Stimulated activated CD8-positive, alpha-beta memory T cell treated with anti-CD3 and anti-CD28 coated beads, Interleukin-12 subunit alpha, Interleukin-12 subunit beta, amount 100 ng/mL, for 4 hours (primary cell): ENCODE results near the gene EFHB.
"Not testable (repeated sequence)": the region's sequence is repeated elsewhere in the genome, so short reads cannot be mapped to it uniquely, and the experiment has no call there.

Source experiments
- DNase-seq: peaks from one replicate; pipeline ENCODE4 v3.0.0-alpha.2; 2020; ENCODE audit warnings: low read depth

EFHB gene, protein sequence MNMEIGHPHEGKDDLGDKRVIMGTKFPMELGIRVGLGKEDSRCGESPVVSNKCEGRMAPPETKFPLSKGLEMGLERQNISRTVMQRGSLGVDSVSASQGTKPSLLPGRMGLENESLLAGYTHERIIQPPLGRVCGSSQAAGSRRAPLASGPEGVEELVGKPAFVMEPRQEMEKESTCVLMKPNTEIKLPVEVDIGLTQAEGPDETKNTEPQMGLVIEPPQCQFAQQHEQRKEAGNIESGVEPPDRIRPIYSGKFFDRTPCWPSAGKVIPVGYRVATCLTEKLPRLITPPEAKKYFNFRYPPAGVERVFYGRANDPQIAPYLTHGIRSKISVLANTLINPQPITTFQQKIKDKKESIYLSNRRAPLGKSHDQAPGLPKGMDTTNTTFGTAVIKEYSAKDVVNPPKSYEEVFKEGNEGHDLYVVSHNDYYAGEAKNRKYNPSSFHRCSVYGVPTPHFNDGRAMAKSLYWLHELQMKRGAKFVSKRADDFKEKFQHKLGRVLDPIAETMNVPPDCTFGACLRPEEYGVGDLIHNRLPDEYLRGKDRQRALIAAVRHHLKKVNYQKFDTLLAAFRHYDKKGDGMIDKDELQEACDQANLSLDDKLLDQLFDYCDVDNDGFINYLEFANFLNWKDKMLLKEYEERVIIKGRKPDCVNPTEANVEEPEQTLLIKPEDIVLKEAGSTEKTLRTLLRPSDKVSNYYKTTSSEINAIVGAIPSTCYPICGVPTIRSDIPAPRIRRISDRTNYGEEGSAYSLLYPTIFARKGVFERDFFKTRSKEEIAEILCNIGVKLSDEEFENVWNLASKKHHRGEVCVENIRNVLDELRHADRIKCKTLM

DNA sequence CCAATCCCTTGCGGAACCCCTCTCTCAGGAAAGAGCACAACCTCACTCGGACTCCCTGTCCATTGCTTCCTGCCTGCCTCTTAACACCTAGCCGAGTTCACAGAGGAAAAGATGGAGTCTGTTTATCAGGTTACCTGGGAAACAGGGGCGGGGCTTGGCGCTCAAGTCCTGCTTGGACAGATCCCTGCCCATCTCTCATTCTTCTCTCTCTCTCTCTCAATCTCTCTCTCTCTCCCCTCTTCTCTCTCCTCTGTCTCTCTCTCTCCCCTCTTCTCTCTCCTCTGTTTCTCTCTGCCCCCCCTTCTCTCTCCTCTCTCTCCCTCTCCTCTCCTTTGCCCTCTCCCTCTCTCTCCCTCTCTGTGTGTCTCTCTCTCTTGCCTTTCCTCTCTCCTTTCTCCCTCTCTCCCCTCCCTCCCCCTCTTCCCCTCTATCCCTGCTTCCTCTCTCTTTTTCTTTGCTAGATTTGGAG lies at the start of gene EFHB:
TSS of gene EFHB (minus strand) at position 120 of the 469 bp plus-strand sequence. CDS start 199 bp downstream, outside the sequence.
- DNase-seq: no peak

DNA sequence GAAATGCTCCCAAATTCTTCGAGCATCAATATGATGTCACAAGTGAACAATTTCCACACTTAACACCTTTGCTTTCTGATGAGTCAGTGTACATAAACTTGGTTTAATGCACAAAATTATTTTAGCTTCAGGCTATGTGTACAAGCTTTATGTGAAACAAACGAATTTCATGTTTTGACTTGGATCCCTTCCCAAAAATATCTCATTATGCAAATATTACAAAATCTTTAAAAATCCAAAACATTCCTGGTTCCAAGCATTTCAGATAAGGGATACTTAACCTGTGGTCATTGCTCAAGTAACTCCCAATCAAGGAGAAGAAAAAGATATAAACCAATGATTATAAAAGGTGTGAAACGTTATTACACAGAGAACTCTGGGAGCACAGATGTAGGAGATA lies 38.0 kb upstream of the EFHB start:
- no peak for DNase-seq

DNA sequence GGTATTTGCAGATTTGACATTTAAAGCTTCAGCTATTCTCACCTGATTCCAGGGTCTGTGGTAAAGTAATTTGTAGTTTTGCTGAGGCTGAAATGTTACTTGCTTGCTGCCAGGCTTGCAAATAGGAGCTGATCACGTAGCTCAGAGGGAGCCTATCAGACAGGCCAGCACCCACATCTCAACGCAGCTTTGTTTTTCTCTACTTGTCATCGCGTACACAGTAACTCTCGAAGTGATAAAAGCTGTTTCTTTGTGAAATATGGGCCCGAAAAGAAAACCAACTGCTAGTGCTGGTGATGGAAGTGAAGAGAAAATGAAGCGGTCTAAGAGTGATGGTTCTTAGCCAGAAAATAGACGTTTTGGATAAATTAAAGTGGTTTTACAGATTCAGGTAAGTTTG lies 36.3 kb upstream of the EFHB start:
- no peak for DNase-seq

DNA sequence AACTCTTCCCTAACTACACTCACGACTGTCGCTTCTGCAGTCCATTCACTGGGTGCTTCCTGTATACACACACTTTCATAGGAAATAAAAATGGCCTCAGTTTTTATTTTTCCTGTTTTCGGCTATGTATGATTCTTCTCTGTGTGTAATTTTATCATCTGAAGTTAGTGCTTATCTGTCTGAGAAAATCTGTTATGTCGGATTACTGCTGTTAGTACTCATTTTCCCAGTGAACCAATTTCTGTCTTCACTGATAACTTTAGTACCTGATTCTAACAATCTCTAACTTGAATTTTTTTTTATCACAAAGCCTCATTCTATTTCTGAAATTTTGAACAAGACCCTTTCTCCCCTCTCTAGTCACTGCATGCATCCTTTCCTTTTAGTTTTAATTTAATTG lies 33.8 kb upstream of the EFHB start:
- no peak for DNase-seq

DNA sequence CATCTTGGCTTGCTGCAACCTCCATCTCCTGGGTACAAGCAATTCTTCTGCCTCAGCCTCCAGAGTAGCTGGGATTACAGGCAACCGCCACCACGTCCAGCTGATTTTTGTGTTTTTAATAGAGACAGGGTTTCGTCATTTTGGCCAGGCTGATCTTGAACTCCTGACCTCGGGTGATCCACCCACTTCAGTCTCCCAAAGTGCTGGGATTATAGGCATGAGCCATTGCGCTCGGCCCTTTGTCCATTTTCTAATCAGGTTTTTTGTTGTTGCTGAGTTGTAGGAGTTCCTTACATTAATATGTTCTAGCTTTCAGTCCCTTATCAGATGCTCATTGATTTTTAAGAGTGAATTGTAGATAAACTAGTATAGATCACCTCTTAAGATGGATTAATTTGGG lies 33.2 kb upstream of the EFHB start:
- no peak for DNase-seq

DNA sequence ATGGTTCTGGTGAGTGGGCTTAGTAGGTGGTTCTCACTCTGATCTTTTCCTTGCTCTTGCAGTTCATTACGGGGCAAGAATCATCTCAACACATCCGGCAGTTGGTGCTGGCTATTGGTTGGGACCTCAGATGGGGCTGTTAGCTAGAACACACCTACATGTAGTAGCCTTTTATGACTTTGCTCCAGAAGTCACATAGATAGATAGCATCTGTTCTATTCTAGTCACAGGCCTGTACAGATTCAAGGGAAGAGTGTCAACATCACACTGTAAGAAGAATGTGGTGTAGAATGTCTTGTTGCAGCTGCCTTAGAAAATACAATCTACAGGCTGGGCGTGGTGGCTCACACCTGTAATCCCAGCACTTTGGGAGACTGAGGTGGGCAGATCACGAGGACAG lies 27.9 kb upstream of the EFHB start:
- no peak for DNase-seq

DNA sequence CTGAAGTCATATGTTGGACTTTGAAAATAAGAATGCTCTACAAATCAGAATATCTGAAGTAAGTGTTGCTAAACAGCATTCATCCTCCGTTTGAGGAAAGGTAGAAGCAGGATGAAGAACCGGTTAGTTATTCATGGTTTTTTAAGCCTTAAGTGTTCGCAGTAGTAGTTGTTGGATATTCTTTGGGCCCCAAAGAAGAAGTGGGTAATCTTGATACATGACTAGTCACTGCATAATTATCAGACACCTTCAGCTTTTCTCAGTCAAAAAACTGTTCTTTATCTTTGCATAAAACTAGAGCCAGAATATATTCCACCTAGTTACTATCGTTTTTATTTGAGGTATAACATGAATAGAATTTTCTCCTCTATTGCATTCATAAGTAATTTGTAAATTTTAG lies 26.7 kb upstream of the EFHB start:
- no peak for DNase-seq

DNA sequence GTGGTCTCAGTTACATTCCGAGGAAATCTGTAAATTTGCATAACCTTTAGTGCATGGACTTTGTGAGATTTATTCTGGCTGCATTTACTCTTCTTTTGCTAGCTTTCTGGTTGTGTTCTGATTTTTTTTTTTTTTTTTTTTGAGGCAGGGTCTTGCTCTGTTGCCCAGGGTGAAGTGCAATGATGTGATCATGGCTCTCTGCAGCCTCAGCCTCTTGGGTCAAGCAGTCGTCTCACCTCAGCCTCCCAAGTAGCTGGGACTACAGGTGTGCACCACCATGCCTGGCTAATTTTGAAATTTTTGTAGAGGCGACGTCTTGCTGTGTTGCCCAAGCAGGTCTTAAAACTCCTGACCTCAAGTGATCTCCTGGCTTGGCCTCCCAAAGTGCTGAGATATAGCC lies 25.5 kb upstream of the EFHB start:
- DNase-seq: no peak

DNA sequence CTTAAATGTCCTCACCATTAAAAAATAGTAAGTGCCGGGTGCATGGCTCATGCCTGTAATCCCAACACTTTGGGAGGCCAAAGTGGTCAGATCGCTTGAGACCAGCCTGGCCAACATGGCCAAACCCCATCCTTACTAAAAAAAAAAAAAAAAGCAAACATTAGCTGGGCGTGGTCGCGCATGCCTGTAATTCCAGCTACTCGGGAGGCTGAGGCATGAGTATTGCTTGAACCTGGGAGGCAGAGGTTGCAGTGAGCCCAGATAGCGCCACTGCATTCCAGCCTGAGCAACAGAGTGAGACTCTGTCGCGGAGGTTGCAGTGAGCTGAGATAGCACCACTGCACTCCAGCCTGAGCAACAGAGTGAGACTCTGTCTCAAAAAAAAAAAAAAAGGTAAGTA lies 23.3 kb upstream of the EFHB start:
- DNase-seq: not testable (repeated sequence)

DNA sequence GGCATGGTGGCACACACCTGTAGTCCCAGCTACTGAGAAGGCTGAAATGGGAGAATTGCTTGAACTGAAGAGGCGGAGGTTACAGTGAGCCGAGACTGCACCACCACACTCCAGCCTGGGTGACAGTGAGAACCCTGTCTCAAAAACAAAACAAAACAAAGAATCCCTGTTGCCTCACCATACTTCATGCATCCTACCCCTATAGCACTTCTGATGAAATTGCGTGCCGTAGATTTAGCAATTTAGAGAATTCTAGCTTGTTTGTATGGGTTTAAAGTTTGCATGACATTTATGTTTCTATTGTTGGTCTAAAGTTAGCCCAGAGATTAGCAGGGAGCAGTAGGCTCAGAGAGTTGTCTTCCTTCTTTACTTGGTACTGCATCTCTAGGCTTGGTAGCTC lies 20.7 kb upstream of the EFHB start:
- no peak for DNase-seq

DNA sequence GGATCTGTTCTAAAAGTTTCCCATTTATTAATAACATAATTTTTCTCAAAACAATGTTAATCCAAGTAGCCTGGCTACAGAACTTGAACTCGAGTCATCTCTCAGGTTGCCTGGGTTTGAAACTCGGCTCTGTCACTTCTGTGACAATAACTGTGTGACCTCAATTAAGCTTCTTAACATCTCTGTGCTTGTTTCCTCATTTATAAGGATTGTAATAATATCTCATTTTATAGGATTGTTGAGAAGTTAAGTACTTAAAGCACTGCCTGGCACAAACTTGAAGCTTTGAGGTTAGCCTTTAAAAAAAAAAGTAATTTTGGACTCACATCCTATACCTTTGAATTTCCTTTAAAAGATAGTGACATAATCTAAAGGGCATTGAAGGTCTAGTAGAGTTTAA lies 16.3 kb upstream of the EFHB start:
- no peak for DNase-seq

DNA sequence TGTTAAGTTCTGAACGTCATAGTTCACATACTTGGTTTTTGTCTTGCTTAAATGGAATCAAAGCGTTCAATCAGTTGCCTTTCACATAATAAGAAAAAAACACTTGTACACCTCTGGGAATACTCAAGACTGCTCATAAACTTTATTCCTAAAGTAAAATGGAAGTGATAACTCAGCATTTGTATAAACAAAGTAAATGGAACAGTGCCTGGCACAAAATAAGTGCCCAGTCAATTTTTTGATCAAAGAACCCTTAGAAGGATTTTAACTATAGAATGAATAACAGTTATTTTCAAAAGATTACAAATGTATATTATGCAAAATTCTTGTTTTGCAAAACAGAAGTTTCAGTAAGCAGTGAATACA lies 14.2 kb upstream of the EFHB start:
- no peak for DNase-seq

DNA sequence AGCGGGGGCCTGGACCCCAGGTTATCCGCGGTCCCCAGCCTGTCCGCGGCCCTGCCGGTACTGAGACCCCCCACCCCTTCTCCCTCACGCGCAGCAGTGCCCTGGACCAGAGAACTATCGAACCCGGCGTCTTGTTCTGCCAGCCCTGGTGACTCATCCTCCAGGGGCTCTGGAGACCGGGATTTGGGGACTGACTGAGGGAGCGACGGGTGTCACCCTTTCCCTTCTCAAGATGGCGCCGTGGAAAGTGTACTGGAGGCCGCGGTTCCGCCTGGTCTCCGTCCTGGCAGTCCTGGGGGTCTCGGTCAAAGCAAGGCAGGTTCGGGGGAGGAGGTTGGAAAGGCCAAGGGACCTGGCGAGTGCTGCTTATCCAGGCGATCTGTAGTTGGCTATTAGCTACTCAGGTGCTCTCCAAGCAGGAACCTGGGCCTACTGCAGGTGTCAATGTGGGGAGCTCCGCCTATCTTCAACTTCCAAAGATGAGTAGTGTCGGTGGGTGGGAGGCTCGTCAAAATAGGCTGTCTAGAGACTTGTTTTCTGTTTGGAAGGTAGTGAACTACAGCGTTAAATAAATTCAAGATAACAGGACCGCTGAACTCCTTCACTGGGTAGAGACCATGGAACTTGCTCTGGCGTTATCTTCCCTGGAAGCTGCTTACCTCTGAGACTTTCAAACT lies 13.7 kb upstream of the EFHB start:
- DNase-seq: peak; percentile 30

DNA sequence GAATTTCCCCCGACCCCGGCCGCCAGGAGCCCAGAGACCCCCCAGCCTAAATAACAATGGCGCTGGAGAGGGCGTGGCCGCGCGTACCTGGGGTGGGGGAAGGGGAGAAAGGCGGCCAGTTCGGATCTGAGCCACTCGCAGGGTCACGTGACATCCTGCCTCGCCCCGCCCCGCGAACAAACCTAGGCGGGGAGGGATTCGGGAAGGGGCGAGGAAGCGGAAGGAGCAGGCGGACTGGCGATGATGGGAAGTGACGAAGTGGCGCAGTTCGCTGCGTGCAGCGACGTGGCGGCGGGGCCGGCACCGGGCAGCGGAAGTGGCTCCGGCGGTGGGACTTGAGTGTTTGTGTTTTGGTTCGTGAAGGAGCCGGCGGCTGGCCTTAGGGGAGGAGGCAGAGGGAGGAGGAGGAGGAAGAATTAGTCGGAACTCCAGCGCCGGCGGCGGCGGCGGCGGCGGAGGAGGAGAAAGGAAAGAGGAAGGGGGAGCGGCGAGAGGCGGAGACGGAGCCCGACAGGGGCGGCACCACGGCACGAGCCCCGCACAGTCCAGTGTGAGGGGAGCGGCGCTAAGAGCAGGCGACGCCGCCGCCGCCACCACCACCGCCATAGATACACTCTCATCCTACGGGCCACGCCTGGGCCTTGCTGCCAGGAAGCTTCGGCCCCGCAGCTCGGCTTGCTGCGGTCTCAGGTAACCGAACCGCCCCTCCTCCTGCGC lies 13.0 kb upstream of the EFHB start, which contains the start of gene RAB5A:
TSS of gene RAB5A (plus strand) at position 266 of the 717 bp plus-strand sequence. CDS start 3,802 bp downstream, outside the sequence.
- DNase-seq: peak; percentile 92

DNA sequence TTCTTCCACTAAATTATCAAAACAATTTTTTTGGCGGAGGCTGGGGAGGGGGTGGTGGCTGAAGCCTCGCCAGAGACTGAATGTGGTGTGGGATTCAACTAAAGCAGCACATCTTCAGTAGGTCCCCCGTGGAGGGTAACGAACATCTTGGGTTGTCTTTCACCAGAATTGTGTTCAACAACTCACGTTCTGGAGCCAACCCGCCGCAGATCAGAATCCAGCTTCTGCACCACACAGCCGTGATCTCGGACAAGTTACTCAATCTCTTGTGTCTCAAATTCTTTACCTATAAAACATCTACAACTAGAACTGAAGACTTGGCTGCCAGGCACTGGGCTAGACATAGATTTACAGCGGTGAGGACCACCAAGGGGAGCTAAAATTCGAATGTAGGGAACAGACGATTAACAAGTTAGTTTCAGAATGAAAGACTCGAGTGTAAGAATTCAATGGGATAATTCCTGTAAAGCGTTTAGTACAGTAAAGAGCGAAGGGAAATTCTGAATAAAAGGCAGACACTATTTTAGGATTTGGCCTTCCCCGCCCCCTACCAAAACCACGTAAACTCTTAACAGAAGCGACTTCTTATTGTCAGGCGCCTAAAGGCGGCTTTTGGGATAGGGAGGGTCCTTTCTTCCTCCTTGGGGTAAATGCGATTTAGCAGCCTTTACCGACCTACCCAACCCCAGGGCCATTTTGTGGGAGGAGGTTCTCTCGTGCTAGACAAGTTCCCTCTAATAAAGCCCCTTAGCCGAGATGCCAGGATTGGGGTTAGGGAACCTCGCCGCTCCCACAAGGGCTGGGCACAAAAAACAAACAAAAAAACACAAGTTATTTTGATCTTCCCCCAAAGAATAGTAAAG lies 12.2 kb upstream of the EFHB start:
- no peak for DNase-seq

DNA sequence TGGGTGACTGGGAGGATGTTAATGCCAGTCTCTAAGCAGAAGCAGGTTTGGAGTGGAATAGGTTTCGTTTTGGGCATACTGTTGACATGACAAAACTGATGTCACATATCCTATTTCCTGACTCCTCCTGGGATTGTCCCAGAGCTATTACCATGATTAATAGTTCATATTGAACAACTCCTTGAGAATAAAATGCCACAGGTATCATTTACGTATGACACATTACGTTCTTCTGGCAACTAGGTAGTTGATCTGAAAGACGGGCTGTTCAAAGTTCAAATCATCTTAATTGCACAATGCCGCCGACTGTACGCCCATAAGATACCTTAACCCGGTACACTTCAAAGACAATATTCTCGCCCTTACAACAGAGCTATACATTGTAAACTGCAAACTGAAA lies 11.5 kb upstream of the EFHB start:
- DNase-seq: no peak

DNA sequence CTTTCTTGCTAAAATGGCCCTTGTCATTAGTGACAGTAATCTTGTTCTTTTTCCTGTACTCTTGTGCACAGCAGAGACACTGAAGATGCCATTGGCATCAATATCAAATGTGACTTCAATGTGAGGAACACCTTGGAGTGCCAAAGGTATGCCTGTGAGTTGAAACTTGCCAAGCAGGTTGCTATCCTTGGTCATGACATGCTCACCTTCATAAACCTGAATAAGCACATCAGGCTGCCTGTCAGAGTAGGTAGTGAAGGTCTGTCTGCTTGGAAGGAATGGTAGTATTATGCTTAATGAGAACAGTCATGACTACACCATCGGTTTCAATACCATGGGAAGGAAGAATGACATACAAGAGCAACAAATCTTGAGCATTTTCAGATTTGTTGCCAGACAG lies 6.6 kb upstream of the EFHB start:
- DNase-seq: no peak

DNA sequence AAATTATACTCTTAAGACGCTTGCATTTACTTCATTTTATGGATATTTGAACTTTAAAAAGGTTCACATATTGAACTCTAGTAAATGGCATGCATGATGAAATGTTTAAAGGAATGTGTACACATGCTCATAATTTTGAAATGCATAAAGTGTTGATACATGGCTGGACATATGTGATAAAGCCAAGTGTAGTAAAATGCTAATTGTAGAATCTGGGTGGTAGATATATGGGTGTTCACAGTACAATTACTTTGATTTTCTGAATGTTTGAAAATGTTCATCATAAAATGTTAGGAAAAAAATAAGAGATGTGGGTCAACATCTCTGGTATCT lies 4.2 kb upstream of the EFHB start:
- no peak for DNase-seq

DNA sequence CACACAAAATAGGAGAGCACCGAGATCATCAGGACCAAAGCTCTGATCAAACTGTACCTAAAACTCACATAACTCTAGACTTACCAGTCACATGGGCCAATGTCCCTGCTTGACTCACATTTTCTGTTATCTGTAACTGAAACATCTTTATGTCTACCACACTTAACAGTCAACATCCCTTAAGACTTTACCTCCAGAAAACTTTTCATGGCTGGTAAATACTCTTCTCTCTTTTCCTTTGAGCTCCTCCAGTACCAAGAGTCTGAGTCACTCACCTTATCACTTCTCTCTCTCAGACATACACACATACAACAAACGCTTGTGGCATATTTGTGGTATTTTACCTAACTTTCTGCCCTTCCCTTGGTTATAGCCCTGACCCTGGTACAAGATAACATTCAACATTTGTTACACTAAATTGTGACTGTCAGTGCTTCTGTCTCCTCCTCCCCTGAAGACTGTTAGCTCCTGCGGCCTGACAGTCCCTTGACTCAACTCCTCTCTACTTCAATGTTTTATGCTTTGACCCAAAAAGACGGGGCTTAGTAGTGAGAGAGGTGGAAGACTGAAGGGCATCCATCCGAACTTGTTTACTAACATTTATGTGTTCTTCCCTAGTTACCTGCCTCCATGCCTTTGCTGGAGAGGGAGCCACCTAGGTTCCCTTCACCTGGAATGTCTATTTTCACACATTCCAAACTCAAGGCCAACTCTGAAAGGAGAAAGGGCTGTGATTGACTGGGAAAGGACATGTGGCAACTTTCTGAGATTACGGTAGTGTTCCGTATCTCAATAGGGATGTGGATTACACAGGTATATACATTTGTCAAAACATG lies 3.7 kb upstream of the EFHB start:
- DNase-seq: no peak

DNA sequence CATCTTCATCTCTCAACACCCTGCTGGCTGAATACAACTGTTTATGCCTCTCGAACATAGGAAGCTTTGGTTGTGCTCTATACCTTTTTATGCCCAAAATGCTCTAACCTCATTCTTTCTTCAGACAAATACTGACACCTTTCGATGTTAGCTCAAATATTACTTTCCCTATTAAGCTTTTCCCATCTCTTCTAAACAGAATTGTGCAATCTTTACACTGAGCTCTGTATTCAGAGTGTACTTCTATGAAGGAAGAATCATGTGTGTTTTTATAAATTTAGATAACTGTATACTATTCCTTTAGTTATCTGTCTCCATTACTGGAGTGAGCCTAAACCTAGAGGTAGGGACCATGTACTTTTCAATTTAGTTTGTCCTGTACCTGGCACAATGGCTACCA lies 1.6 kb downstream of the EFHB start:
- no peak for DNase-seq
